Activated CD4-positive, alpha-beta T cell treated with anti-CD3 and anti-CD28 coated beads, Interleukin-2, amount 10 ng/mL, durations not matched to agents 7 days and 5 days (primary cell): ENCODE results near the gene MAP4K3. TPM values are rescaled to one million over a fixed set of nuclear protein-coding genes. Genes with fewer than 3 reads are reported as not detected.
A peak's percentile ranks its signal among the peaks of the same experiment; 100 is the strongest.
"Not testable (repeated sequence)": the region's sequence is repeated elsewhere in the genome, so short reads cannot be mapped to it uniquely, and the experiment has no call there.

ENCODE experiments used
- CTCF ChIA-PET: fragments of 350-600 bp; sonication (Branson Sonifier 250); formaldehyde crosslinking; loops from one replicate; lab custom pipeline; 2021; ENCODE audit warnings: antibody characterized with exemption; lab: Charles Lee
- POLR2A ChIA-PET: fragments of 350-600 bp; sonication (Branson Sonifier 250); formaldehyde crosslinking; loops from one replicate; lab custom pipeline; 2021; ENCODE audit warnings: antibody characterized with exemption; lab: Charles Lee
- DNase-seq: peaks from one replicate; pipeline ENCODE4 v3.0.0-alpha.2; 2020
- H3K27ac Mint-ChIP-seq: one replicate; pipeline ENCODE4 v1.8.0; 2021; ENCODE audit warnings: mild to moderate bottlenecking, moderate library complexity, mixed read lengths
- H3K27me3 Mint-ChIP-seq: one replicate; pipeline ENCODE4 v1.8.0; 2021; ENCODE audit warnings: mixed read lengths
- H3K36me3 Mint-ChIP-seq: one replicate; pipeline ENCODE4 v1.8.0; 2021; ENCODE audit warnings: low read depth, mixed read lengths
- H3K4me1 Mint-ChIP-seq: one replicate; pipeline ENCODE4 v1.8.0; 2021; ENCODE audit warnings: mixed read lengths
- H3K4me3 Mint-ChIP-seq: one replicate; pipeline ENCODE4 v1.8.0; 2021; ENCODE audit warnings: mild to moderate bottlenecking, moderate library complexity, mixed read lengths
- H3K9me3 Mint-ChIP-seq: one replicate; pipeline ENCODE4 v1.8.0; 2021; ENCODE audit warnings: mixed read lengths
- total RNA-seq, 2 experiments: library from RNA; stranded (reverse); gene quantifications; one replicate each; pipeline ENCODE4 v1.2.3, GENCODE V29; 2021

The MAP4K3 gene
- total RNA-seq, 2 experiments from 2014 or later, result 8.1 to 8.7 TPM

GRCh38 chr2:39395313-39395712 lies 41.8 kb downstream of the MAP4K3 start:
- Mint-ChIP-seq H3K27me3 (no peaks in the 10 kb centered on the region), H3K4me1 (no peaks in the 10 kb centered on the region), H3K4me3 (no peak overlapping the region), H3K36me3 (no peaks in the 10 kb centered on the region), H3K27ac (no peak overlapping the region), H3K9me3 (no peaks in the 10 kb centered on the region)
- ChIA-PET POLR2A (interaction anchor here (0.9 kb wide), 1 partner anchor 9 kb away, joined by 4 read pairs; no protein-coding TSS in a partner anchor), CTCF (interaction anchor here (1.2 kb wide), 1 partner anchor 16 kb away, joined by 3 read pairs; no protein-coding TSS in a partner anchor)
- DNase-seq, result no peak

GRCh38 chr2:39394516-39394961 lies 42.5 kb downstream of the MAP4K3 start:
- no peaks in the 10 kb centered on the region for H3K9me3 Mint-ChIP-seq
- H3K4me1 Mint-ChIP-seq, result no peaks in the 10 kb centered on the region
- ChIA-PET POLR2A (no interaction called here), CTCF (interaction anchor here (1.2 kb wide), 2 partner anchors 17 to 18 kb away, joined by 3 to 4 read pairs; no protein-coding TSS in a partner anchor)
- no peak overlapping the region for H3K27ac Mint-ChIP-seq
- no peak for DNase-seq
- no peak overlapping the region for H3K4me3 Mint-ChIP-seq
- H3K27me3 Mint-ChIP-seq, result no peaks in the 10 kb centered on the region
- H3K36me3 Mint-ChIP-seq, result no peaks in the 10 kb centered on the region

GRCh38 chr2:39392672-39393071 lies 44.4 kb downstream of the MAP4K3 start:
- Mint-ChIP-seq H3K4me1 (no peaks in the 10 kb centered on the region), H3K36me3 (no peaks in the 10 kb centered on the region), H3K27me3 (no peaks in the 10 kb centered on the region), H3K27ac (no peak overlapping the region), H3K4me3 (no peak overlapping the region), H3K9me3 (no peaks in the 10 kb centered on the region)
- ChIA-PET POLR2A (no interaction called here), CTCF (no interaction called here)
- DNase-seq, result no peak

- H3K9me3 Mint-ChIP-seq, result peaks cover 3% of the 10 kb centered on the region
- peaks cover 5% of the 10 kb centered on the region for H3K36me3 Mint-ChIP-seq
- H3K4me1 Mint-ChIP-seq, result no peaks in the 10 kb centered on the region
- no peak overlapping the region for H3K27ac Mint-ChIP-seq
- ChIA-PET CTCF (no interaction called here), POLR2A (no interaction called here)
- DNase-seq, result no peak
- no peaks in the 10 kb centered on the region for H3K27me3 Mint-ChIP-seq
- H3K4me3 Mint-ChIP-seq, result no peak overlapping the region
Observed at GRCh38 chr2:39390216-39390615, 46.9 kb downstream of the MAP4K3 start.

- Mint-ChIP-seq H3K27me3 (no peaks in the 10 kb centered on the region), H3K9me3 (peaks cover 6% of the 10 kb centered on the region), H3K4me1 (no peaks in the 10 kb centered on the region), H3K36me3 (peaks cover 5% of the 10 kb centered on the region), H3K4me3 (no peak overlapping the region), H3K27ac (no peak overlapping the region)
- POLR2A ChIA-PET, result no interaction called here
- CTCF ChIA-PET, result no interaction called here
- no peak for DNase-seq
Observed at GRCh38 chr2:39386064-39386463, 51.0 kb downstream of the MAP4K3 start.

GRCh38 chr2:39385172-39385571 lies 51.9 kb downstream of the MAP4K3 start:
- peaks cover 5% of the 10 kb centered on the region for H3K36me3 Mint-ChIP-seq
- ChIA-PET POLR2A (no interaction called here), CTCF (no interaction called here)
- H3K4me1 Mint-ChIP-seq, result no peaks in the 10 kb centered on the region
- peaks cover 6% of the 10 kb centered on the region for H3K9me3 Mint-ChIP-seq
- no peak overlapping the region for H3K27ac Mint-ChIP-seq
- no peak for DNase-seq
- H3K4me3 Mint-ChIP-seq, result no peak overlapping the region
- no peaks in the 10 kb centered on the region for H3K27me3 Mint-ChIP-seq

GRCh38 chr2:39384071-39384470 lies 53.0 kb downstream of the MAP4K3 start:
- H3K4me1 Mint-ChIP-seq, POLR2A ChIA-PET, DNase-seq, H3K27me3 Mint-ChIP-seq, H3K27ac Mint-ChIP-seq, H3K36me3 Mint-ChIP-seq, H3K9me3 Mint-ChIP-seq, H3K4me3 Mint-ChIP-seq: not testable (repeated sequence)
- CTCF ChIA-PET, result interaction anchor here (0.6 kb wide), 1 partner anchor 20 kb away, joined by 4 read pairs; no protein-coding TSS in a partner anchor

GRCh38 chr2:39383146-39383545 lies 53.9 kb downstream of the MAP4K3 start:
- ChIA-PET POLR2A (no interaction called here), CTCF (no interaction called here)
- Mint-ChIP-seq H3K36me3 (peaks cover 5% of the 10 kb centered on the region), H3K27ac (no peak overlapping the region), H3K4me3 (no peak overlapping the region), H3K27me3 (no peaks in the 10 kb centered on the region), H3K4me1 (no peaks in the 10 kb centered on the region), H3K9me3 (peaks cover 6% of the 10 kb centered on the region)
- DNase-seq, result no peak

GRCh38 chr2:39381653-39382052 lies 55.4 kb downstream of the MAP4K3 start:
- no peak overlapping the region for H3K4me3 Mint-ChIP-seq
- ChIA-PET POLR2A (no interaction called here), CTCF (no interaction called here)
- no peak for DNase-seq
- H3K4me1 Mint-ChIP-seq, result peaks cover 7% of the 10 kb centered on the region
- H3K27me3 Mint-ChIP-seq, result no peaks in the 10 kb centered on the region
- peaks cover 6% of the 10 kb centered on the region for H3K9me3 Mint-ChIP-seq
- no peak overlapping the region for H3K27ac Mint-ChIP-seq
- peaks cover 5% of the 10 kb centered on the region for H3K36me3 Mint-ChIP-seq

- H3K4me1 Mint-ChIP-seq, result peaks cover 7% of the 10 kb centered on the region
- ChIA-PET POLR2A (no interaction called here), CTCF (interaction anchor here (0.7 to 0.9 kb wide), 2 partner anchors 57 to 104 kb away, joined by 3 read pairs; no protein-coding TSS in a partner anchor)
- no peak overlapping the region for H3K4me3 Mint-ChIP-seq
- H3K36me3 Mint-ChIP-seq, result peaks cover 5% of the 10 kb centered on the region
- DNase-seq, result no peak
- H3K9me3 Mint-ChIP-seq, result peaks cover 4% of the 10 kb centered on the region
- no peak overlapping the region for H3K27ac Mint-ChIP-seq
- no peaks in the 10 kb centered on the region for H3K27me3 Mint-ChIP-seq
Observed at GRCh38 chr2:39380525-39381150, 56.4 kb downstream of the MAP4K3 start.

GRCh38 chr2:39379643-39380524 lies 57.2 kb downstream of the MAP4K3 start:
- Mint-ChIP-seq H3K27ac (no peak overlapping the region), H3K4me3 (no peak overlapping the region), H3K4me1 (peaks cover 7% of the 10 kb centered on the region), H3K36me3 (peaks cover 9% of the 10 kb centered on the region), H3K27me3 (no peaks in the 10 kb centered on the region), H3K9me3 (peaks cover 5% of the 10 kb centered on the region)
- ChIA-PET POLR2A (no interaction called here), CTCF (interaction anchor here (0.6 to 2.6 kb wide), 5 partner anchors 11 to 813 kb away, joined by 3 to 9 read pairs (median 3); no protein-coding TSS in a partner anchor)
- peak; percentile 15 for DNase-seq

- POLR2A ChIA-PET, result no interaction called here
- peaks cover 3% of the 10 kb centered on the region for H3K9me3 Mint-ChIP-seq
- peaks cover 10% of the 10 kb centered on the region for H3K36me3 Mint-ChIP-seq
- DNase-seq, result no peak
- peaks cover 7% of the 10 kb centered on the region for H3K4me1 Mint-ChIP-seq
- no peak overlapping the region for H3K4me3 Mint-ChIP-seq
- no peaks in the 10 kb centered on the region for H3K27me3 Mint-ChIP-seq
- no peak overlapping the region for H3K27ac Mint-ChIP-seq
- CTCF ChIA-PET, result interaction anchor here (1.2 to 2.6 kb wide), 2 partner anchors 10 to 351 kb away, joined by 5 to 9 read pairs; no protein-coding TSS in a partner anchor
Observed at GRCh38 chr2:39378968-39379367, 58.1 kb downstream of the MAP4K3 start.
